Liver (tissue), 9 donors: Measurements from ENCODE around the gene MOSPD2. TPM values are rescaled to one million over a fixed set of nuclear protein-coding genes. Genes with fewer than 3 reads are reported as not detected.

Experiments
- DNase-seq: peaks from one replicate; pipeline ENCODE4 v3.0.0-alpha.2; 2017; ENCODE audit warnings: low spot score
- H3K27ac ChIP-seq, 2 donors: one replicate each; pipeline ENCODE4 v1.7.0; 2013; ENCODE audit warnings: inconsistent platforms in 2 of 2, low read length in 2 of 2, control low read depth in 1 of 2, low read depth in 1 of 2, mild to moderate bottlenecking in 1 of 2
- H3K27me3 ChIP-seq, 4 donors: one replicate each; pipeline versions ENCODE4 v1.6.1 to v1.7.0; 2013; ENCODE audit warnings: low read length in 3 of 4, inconsistent platforms in 1 of 4, mild to moderate bottlenecking in 1 of 4, moderate library complexity in 1 of 4; ENCODE audit not compliant: control insufficient read depth in 4 of 4, insufficient read depth in 4 of 4
- H3K36me3 ChIP-seq, 4 donors: one replicate each; pipeline versions ENCODE4 v1.6.1 to v1.7.0; 2013; ENCODE audit warnings: low read length in 3 of 4, mild to moderate bottlenecking in 3 of 4, low read depth in 1 of 4, moderate library complexity in 1 of 4; ENCODE audit not compliant: control insufficient read depth in 4 of 4, insufficient read depth in 3 of 4
- H3K4me1 ChIP-seq, 4 donors: one replicate each; pipeline versions ENCODE4 v1.6.1 to v1.7.0; 2013; ENCODE audit warnings: low read length in 3 of 4, mild to moderate bottlenecking in 3 of 4, moderate library complexity in 1 of 4; ENCODE audit not compliant: control insufficient read depth in 4 of 4, insufficient read depth in 4 of 4
- H3K4me3 ChIP-seq, 3 donors: one replicate each; pipeline versions ENCODE4 v1.6.1 to v1.7.0; 2013; ENCODE audit warnings: low read length in 3 of 3, control low read depth in 1 of 3, low read depth in 1 of 3, mild to moderate bottlenecking in 1 of 3
- H3K9ac ChIP-seq, 2 donors: one replicate each; pipeline ENCODE4 v1.7.0; 2013; ENCODE audit warnings: low read length in 2 of 2, mild to moderate bottlenecking in 2 of 2, moderate library complexity in 2 of 2, control low read depth in 1 of 2, low read depth in 1 of 2
- H3K9me3 ChIP-seq, 4 donors: one replicate each; pipeline versions ENCODE4 v1.6.1 to v1.7.0; 2013; ENCODE audit warnings: low read length in 3 of 4; ENCODE audit not compliant: control insufficient read depth in 4 of 4
- EGR1 ChIP-seq, 2 donors: IDR thresholded peaks; 2 replicates each; pipeline ENCODE4 v1.6.1; 2016 to 2018; ENCODE audit warnings: antibody characterized with exemption in 2 of 2, low read depth in 2 of 2
- FOXA1 ChIP-seq: IDR thresholded peaks from 2 replicates; pipeline ENCODE4 v1.6.1; 2016; ENCODE audit warnings: antibody characterized with exemption
- FOXA2 ChIP-seq: IDR thresholded peaks from 2 replicates; pipeline ENCODE4 v1.6.1; 2016; ENCODE audit warnings: antibody characterized with exemption
- GABPA ChIP-seq, 2 donors: IDR thresholded peaks in 1 of 2; conservative IDR thresholded peaks in 1 of 2; 2 replicates each; pipeline ENCODE4 v1.6.1; 2016; ENCODE audit warnings: antibody characterized with exemption in 2 of 2, mild to moderate bottlenecking in 1 of 2, moderate library complexity in 1 of 2
- HNF4A ChIP-seq, 2 donors: conservative IDR thresholded peaks; 2 replicates each; pipeline ENCODE4 v1.6.1; 2016; ENCODE audit warnings: antibody characterized with exemption in 2 of 2, mild to moderate bottlenecking in 2 of 2
- HNF4G ChIP-seq: IDR thresholded peaks from 2 replicates; pipeline ENCODE4 v1.6.1; 2016; ENCODE audit warnings: antibody characterized with exemption
- JUND ChIP-seq, 2 donors: IDR thresholded peaks; 2 replicates each; pipeline ENCODE4 v1.6.1; 2016; ENCODE audit warnings: antibody characterized with exemption in 2 of 2
- NR2F2 ChIP-seq: IDR thresholded peaks from 2 replicates; pipeline ENCODE4 v1.6.1; 2016; ENCODE audit warnings: antibody characterized with exemption
- RAD21 ChIP-seq, 2 donors: IDR thresholded peaks; 2 replicates each; pipeline ENCODE4 v1.6.1; 2016; ENCODE audit warnings: antibody characterized with exemption in 2 of 2, mild to moderate bottlenecking in 2 of 2
- RXRA ChIP-seq, 2 donors: IDR thresholded peaks; 2 replicates each; pipeline ENCODE4 v1.6.1; 2017 to 2018; ENCODE audit warnings: antibody characterized with exemption in 2 of 2, mild to moderate bottlenecking in 1 of 2
- SP1 ChIP-seq: IDR thresholded peaks from 2 replicates; pipeline ENCODE4 v1.6.1; 2018; ENCODE audit warnings: antibody characterized with exemption, mild to moderate bottlenecking
- TAF1 ChIP-seq: conservative IDR thresholded peaks from 2 replicates; pipeline ENCODE4 v1.6.1; 2016; ENCODE audit warnings: antibody characterized with exemption, mild to moderate bottlenecking
- YY1 ChIP-seq: IDR thresholded peaks from 2 replicates; pipeline ENCODE4 v1.6.1; 2016; ENCODE audit warnings: antibody characterized with exemption, mild to moderate bottlenecking
- WGBS: extraction: QIAGEN DNeasy Blood & Tissue Kit; methylation state at CpG from one replicate; pipeline ENCODE4 v1.1.7; 2013; 5-methylcytosine and 5-hydroxymethylcytosine counted together
- polyA plus RNA-seq, 2 donors: library from polyadenylated mRNA; stranded (reverse) in 1 of 2; unstranded in 1 of 2; fragments of 200-250 nt in 1 of 2; fragments of >200 nt in 1 of 2; fragmentation: Nextera tagmentation in 1 of 2; extraction: Ambion mirVana in 1 of 2; gene quantifications; one replicate each; pipeline versions ENCODE4 v1.2.1 to v1.2.3, GENCODE V29; 2013 to 2015
- total RNA-seq, 2 donors: library from RNA; depleted of rRNA; stranded (reverse); fragments of >200 nt; gene quantifications; one replicate each; pipeline ENCODE4 v1.2.3, GENCODE V29; 2014
- TF ChIP-seq, protein P1 (sequence below): IDR thresholded peaks from 2 replicates; pipeline ENCODE4 v1.6.1; 2016; ENCODE audit warnings: antibody characterized with exemption, mild to moderate bottlenecking
- TF ChIP-seq, protein P2 (sequence below): IDR thresholded peaks from 2 replicates; pipeline ENCODE4 v1.6.1; 2016; ENCODE audit warnings: antibody characterized with exemption
- TF ChIP-seq, protein P3 (sequence below): IDR thresholded peaks from 2 replicates; pipeline ENCODE4 v1.6.1; 2016; ENCODE audit warnings: antibody characterized with exemption
- TF ChIP-seq, protein P4 (sequence below): fragments of 150-350 bp; IDR thresholded peaks from 2 replicates; pipeline ENCODE4 v1.5.1; 2017; ENCODE audit warnings: improper control_type of control experiment, low read depth, low read length; ENCODE audit not compliant: missing input control
- TF ChIP-seq, protein P5 (sequence below): IDR thresholded peaks from 2 replicates; pipeline ENCODE4 v1.6.1; 2016; ENCODE audit warnings: antibody characterized with exemption
- donor health status: healthy.
- donor health status: healthy.
- donor health status: healthy.
- donor health status: healthy.
- donor health status: healthy.

Gene MOSPD2
- total and polyA plus RNA-seq, 4 donors = 3.0 to 9.1 (median 4.9) TPM

DNA sequence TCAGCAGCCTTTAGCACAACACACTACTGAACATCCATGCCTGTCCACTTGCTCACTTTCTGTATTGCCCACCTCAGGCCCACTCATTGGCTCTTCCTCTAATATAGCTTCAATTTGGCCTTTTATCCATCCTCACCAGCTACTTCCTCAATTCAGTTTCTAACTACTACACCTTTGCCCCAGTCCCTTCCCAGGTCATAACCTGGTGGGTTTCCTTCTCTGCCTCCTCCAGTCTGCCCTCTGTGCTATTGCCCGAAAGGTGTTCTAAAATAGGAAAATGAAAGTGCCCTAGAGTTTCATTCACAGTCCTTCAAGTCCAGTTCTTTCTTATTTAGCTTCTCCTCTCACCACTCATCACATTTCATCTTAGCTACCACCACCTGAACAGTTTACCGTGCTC lies 23.1 kb downstream of the MOSPD2 start:
- Histone ChIP-seq H3K9ac (no peak overlapping the region), H3K36me3 (no peaks in the 10 kb centered on the region), H3K27me3 (no peaks in the 10 kb centered on the region), H3K4me1 (no peaks in the 10 kb centered on the region), H3K4me3 (no peak overlapping the region), H3K9me3 (no peaks in the 10 kb centered on the region), H3K27ac (no peak overlapping the region)
- DNase-seq = no peak
- 52% methylated on average over 2 of the region's 2 CpGs for WGBS
- TF ChIP-seq JUND (IDR thresholded peaks at IDR 0.05) = no peak
- TF ChIP-seq, protein P1, sequence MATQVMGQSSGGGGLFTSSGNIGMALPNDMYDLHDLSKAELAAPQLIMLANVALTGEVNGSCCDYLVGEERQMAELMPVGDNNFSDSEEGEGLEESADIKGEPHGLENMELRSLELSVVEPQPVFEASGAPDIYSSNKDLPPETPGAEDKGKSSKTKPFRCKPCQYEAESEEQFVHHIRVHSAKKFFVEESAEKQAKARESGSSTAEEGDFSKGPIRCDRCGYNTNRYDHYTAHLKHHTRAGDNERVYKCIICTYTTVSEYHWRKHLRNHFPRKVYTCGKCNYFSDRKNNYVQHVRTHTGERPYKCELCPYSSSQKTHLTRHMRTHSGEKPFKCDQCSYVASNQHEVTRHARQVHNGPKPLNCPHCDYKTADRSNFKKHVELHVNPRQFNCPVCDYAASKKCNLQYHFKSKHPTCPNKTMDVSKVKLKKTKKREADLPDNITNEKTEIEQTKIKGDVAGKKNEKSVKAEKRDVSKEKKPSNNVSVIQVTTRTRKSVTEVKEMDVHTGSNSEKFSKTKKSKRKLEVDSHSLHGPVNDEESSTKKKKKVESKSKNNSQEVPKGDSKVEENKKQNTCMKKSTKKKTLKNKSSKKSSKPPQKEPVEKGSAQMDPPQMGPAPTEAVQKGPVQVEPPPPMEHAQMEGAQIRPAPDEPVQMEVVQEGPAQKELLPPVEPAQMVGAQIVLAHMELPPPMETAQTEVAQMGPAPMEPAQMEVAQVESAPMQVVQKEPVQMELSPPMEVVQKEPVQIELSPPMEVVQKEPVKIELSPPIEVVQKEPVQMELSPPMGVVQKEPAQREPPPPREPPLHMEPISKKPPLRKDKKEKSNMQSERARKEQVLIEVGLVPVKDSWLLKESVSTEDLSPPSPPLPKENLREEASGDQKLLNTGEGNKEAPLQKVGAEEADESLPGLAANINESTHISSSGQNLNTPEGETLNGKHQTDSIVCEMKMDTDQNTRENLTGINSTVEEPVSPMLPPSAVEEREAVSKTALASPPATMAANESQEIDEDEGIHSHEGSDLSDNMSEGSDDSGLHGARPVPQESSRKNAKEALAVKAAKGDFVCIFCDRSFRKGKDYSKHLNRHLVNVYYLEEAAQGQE = no peak
- no peak for TF ChIP-seq GABPA (IDR thresholded peaks at IDR 0.05 in 1 of 2, conservative IDR thresholded peaks at IDR 0.05 in 1 of 2)
- no peak for TF ChIP-seq FOXA2
- TF ChIP-seq NR2F2 = no peak
- TF ChIP-seq, protein P2, sequence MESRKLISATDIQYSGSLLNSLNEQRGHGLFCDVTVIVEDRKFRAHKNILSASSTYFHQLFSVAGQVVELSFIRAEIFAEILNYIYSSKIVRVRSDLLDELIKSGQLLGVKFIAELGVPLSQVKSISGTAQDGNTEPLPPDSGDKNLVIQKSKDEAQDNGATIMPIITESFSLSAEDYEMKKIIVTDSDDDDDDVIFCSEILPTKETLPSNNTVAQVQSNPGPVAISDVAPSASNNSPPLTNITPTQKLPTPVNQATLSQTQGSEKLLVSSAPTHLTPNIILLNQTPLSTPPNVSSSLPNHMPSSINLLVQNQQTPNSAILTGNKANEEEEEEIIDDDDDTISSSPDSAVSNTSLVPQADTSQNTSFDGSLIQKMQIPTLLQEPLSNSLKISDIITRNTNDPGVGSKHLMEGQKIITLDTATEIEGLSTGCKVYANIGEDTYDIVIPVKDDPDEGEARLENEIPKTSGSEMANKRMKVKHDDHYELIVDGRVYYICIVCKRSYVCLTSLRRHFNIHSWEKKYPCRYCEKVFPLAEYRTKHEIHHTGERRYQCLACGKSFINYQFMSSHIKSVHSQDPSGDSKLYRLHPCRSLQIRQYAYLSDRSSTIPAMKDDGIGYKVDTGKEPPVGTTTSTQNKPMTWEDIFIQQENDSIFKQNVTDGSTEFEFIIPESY = no peak
- no peak for TF ChIP-seq FOXA1
- no peak for TF ChIP-seq RAD21 (IDR thresholded peaks at IDR 0.05)
- no peak for TF ChIP-seq EGR1 (IDR thresholded peaks at IDR 0.05; ENCODE audit: low read depth in 2 of 2)

DNA sequence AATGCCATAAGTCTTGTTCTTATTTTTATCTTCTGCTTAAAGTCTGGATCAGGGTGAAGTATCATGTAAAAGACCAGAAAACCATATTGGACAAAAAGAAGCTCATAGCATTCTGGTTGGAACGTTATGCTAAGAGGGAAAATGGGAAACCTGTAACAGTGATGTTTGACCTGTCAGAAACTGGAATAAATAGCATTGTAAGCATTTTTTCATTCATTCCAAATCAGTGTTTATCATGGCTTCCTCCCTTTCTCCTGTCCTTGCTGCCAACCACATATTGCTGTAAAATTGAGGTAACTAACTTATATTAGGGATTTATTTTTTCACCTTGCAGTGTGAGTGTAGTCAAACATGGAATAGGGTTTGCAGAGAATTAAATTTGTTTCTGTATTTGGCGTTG lies 23.8 kb downstream of the MOSPD2 start:
- H3K36me3 ChIP-seq = no peaks in the 10 kb centered on the region
- TF ChIP-seq JUND (IDR thresholded peaks at IDR 0.05) (no peak), HNF4A (conservative IDR thresholded peaks at IDR 0.05) (no peak), SP1 (no peak), YY1 (no peak), FOXA2 (no peak), NR2F2 (no peak), RXRA (IDR thresholded peaks at IDR 0.05) (no peak), EGR1 (IDR thresholded peaks at IDR 0.05; ENCODE audit: low read depth in 2 of 2) (no peak), RAD21 (IDR thresholded peaks at IDR 0.05) (no peak), HNF4G (no peak), TAF1 (no peak), FOXA1 (no peak), GABPA (IDR thresholded peaks at IDR 0.05 in 1 of 2, conservative IDR thresholded peaks at IDR 0.05 in 1 of 2) (no peak)
- TF ChIP-seq, protein P2 = no peak
- TF ChIP-seq, protein P3, sequence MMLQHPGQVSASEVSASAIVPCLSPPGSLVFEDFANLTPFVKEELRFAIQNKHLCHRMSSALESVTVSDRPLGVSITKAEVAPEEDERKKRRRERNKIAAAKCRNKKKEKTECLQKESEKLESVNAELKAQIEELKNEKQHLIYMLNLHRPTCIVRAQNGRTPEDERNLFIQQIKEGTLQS = no peak
- TF ChIP-seq, protein P4, sequence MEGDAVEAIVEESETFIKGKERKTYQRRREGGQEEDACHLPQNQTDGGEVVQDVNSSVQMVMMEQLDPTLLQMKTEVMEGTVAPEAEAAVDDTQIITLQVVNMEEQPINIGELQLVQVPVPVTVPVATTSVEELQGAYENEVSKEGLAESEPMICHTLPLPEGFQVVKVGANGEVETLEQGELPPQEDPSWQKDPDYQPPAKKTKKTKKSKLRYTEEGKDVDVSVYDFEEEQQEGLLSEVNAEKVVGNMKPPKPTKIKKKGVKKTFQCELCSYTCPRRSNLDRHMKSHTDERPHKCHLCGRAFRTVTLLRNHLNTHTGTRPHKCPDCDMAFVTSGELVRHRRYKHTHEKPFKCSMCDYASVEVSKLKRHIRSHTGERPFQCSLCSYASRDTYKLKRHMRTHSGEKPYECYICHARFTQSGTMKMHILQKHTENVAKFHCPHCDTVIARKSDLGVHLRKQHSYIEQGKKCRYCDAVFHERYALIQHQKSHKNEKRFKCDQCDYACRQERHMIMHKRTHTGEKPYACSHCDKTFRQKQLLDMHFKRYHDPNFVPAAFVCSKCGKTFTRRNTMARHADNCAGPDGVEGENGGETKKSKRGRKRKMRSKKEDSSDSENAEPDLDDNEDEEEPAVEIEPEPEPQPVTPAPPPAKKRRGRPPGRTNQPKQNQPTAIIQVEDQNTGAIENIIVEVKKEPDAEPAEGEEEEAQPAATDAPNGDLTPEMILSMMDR = no peak
- TF ChIP-seq, protein P1 = no peak
- TF ChIP-seq, protein P5, sequence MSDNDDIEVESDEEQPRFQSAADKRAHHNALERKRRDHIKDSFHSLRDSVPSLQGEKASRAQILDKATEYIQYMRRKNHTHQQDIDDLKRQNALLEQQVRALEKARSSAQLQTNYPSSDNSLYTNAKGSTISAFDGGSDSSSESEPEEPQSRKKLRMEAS = no peak

More for the DNA sequence above, 23.8 kb downstream of the MOSPD2 start:
- Histone ChIP-seq H3K9me3 (no peaks in the 10 kb centered on the region), H3K4me1 (no peaks in the 10 kb centered on the region), H3K27ac (no peak overlapping the region), H3K4me3 (no peak overlapping the region), H3K9ac (no peak overlapping the region), H3K27me3 (no peaks in the 10 kb centered on the region)
- no peak for DNase-seq
- 96% methylated on average over 2 of the region's 2 CpGs for WGBS
